NCI-H1105 treated with DMSO at 0.1 percent for 48 hours (cell line): ENCODE measurements around the gene PLXNB1.

ENCODE experiments used
- DNase-seq: peaks from one replicate; lab custom pipeline; 2025; lab: John Stamatoyannopoulos, UW

Gene PLXNB1

DNA sequence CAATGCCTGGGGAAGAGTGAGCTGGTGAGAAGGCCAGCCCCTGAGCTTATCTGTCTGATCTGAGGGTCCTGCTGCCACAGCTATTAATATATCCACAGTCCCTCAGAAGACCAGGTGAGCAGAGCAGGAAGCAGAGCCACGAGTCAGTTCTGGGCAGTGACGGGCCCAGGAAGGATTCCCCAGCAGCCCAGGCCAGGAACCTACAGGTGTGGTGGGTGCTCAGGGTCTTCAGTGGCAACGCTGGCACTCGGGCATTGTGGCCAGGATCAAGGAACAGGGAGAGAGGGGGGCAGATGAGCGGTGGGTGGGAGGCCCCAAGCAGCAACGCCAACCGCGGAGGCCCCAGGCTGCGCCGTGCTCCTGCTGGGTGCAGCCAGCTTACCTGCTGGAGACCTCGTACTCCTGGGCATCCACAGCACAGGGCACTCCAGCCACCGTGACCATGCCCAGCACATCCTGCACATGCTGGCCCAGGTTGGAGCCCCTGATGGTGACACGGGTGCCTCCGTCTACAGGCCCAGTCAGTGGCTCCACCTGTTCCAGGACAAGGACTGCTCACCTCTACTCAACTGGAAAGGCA, 12.3 kb downstream of the PLXNB1 start:
- no peak for DNase-seq

DNA sequence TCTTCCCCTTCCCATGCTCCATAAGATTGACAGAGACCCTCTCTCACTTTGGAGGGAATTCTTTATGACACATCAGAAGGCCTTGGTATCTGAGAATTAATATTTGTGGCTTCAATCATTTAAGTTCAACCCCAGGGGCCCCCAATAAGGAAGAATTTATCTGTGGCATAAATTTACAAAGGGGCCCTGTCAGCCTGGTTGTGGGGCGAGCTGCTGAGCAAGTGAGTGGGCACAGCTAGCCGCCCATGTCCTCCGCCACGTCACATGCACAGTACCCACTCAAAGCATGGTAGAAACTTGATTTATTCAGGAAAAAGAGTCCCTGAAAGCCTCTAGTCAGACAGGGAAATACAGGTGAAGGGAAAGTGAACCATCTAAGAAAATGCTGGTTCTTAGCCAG, 13.3 kb downstream of the PLXNB1 start:
- DNase-seq, result no peak

DNA sequence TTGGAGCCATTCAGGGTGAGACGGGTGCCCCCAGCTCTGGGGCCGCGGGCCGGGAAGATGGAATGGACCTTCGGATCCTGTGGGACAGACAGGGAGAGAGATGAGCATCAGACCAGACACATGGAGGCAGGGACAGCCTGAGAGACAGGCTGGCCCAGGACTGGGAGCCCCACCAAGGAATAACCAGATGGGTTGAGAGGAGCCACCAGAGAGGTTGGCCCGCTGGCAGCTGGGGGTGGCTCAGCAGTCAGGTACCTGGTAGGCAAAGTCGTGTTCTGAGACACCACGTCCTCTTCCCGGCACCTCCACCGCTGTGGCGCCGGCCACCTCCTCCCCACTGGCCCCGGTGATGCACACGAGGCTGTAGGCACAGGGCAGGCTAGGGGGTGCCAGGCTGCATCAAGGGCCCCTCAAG, 13.8 kb downstream of the PLXNB1 start:
- no peak for DNase-seq

DNA sequence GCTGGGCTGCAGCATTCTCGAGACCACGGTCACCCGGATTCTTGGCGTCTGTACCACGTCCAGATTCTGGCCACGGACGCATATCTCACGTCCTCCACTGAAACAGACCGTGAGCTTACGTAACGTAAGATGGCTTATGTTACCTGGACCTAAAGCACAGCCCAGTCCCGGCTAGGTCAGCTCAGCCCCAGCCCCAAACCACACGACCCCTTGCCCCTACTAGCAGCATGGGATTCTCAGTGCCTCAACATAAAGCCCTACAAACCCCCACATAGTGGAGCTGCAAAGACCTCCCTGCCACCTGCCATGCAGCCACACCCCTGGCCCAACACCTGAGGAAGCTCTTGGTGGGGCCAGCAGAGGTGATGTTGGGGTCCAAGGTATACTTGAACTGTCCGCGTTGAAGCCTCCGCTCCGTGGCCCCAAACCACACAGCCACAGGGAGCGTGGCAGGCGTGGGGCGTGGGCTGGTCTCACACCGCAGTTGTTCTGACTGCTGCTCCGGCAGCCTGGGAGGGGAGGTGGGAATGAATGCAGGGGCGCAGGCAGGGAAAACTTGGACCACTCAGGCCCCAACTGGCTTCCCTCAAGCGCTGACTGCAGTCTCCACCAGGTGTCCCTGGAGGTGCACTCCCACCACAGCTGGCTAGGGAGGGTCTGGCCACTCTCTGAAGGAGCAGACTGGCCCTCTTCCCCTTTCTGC, 14.5 kb downstream of the PLXNB1 start:
- DNase-seq, result no peak

DNA sequence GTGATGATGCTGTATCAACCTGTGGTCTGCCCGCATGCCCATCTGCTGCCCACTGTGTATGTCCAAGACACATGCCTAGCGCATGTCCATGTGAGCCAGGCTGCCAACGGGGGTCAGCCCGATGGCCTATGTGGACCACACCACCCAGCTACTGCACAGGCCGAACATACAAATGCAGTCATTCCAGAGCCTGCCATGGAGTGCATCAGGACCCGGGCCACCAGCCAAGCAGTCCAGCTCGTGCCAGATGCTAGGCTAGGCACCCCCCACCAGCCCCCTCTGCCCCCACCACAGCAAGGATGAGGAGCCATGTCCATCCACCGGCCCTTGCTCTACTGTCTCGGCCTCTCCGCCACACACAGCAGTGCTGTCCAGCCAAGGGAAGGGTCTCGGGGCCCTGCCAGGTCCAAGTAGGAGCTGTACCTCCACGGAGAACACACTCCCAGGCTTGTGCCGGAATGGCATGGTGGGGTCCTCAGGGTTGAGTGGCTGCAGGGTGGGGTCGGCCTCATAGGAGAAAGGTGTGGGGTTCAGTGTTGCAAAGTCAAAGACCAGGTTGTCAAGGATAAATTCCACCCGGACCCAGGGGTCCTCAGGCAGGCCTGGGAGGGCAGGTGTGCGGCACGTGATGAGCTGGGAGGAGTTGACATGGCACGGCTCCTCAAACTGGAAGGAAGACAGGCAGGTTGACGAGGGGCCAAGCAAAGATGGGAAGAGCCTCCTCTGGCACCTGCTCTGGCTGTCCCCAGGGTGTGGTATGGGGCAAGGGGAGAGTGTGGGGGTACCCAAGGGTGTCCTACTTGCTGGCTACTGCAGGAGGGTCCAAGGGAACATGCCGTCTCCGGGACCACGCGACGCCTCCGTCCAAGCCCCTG, 15.3 kb downstream of the PLXNB1 start:
- DNase-seq, result no peak

DNA sequence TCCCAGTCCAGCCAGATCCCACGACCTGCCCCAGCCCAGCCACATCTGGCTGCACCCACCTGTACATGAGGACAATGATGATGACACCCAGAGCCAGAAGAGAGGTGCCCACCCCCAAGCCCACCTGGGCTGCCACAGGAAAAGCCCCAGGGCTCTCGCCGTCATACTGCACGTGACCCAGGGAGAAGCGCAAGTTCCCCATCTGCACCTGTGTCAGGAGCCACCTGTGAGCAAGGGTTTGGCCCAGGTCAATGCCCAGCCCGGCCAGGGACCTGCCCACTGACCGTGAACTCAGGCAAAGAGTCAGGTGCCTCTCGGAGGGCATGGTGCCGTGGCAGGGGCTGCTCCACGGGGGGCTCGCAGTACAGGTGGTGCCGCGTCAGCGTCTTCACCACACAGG, 16.3 kb downstream of the PLXNB1 start:
- no peak for DNase-seq

DNA sequence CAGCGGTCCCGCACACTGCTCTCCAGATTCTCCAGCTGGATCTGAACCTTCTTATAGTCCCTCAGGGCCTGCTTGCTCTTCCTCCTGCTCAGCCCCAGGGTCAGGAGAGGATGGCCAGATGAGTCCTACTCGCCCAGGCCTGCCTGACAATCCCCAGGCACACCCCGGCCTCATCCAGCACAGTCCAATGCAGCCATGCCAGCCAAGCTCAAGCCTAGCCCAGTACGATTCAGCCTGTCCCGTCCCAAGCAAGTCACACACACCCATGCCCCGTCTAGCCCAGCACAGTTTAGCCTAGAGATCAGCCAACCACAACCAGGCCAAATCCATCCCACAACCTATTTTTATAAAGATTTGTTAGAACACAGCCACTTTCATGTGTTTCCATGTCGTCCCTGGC, 16.8 kb downstream of the PLXNB1 start:
- no peak for DNase-seq

DNA sequence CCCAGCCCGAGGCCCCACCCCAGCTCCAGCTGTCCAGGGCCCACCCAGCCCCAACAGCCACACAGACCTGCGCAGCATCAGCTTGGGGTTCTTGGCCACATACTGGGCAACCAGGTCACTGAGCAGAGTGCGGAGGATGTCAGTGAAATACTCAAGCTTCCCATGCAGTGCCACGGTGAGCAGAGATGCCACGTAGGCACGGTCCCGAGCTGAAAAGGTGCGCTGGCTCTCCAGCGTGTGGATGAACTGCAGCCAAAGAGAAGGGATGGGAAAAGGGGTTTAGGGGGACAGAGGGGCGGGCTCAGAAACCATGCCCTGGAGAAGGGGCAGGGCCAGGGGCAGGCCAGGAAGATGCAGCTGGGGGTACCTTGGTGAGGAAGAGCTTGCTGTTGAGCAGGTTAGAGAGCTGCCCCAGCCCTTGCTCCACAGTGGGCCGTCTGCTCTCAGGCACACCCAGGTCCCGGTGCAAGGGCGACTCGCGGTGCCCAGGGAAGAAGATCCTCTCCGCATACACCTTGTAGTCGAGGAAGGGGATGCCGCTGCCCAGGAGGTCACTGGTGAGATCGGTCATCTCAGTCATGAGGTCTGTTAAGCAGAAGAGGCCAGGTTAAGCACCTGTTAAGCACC, 17.4 kb downstream of the PLXNB1 start:
- DNase-seq, result no peak

DNA sequence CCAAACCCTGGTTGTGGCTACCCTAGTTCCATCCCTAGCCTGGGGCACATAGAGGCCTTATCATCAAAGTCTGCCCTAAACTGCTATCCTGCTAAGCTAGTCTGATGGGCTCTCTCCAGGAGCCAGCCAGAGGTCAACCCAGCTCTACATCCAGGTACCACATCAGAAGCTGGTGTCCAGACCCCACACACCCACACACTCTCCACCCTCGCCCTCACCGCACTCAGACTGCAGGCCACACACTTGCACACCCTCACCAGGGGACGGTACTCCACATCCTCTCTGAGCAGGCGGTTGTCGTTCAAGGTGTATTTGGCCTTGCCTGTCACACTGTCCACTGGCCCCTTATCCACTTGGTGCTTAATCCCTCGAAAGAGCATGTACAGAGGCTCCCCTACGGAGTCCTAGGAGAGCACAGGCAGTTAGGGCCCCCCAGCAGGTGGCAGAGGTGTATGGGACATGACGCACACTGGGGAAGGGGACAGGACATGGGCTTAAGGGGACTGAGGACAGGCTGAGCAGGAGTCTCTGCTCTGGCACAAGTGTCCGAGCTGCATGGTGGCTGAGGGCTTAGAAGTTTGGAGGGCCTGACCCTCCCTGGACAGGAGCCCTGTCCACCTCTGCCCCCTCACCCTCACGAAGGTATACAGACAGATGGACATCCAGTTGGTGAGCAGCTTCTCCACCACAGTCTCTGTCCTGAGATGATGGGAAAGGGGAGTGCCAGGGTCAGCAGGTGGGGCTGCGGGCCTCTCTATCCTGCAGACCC, 18.1 kb downstream of the PLXNB1 start:
- no peak for DNase-seq

DNA sequence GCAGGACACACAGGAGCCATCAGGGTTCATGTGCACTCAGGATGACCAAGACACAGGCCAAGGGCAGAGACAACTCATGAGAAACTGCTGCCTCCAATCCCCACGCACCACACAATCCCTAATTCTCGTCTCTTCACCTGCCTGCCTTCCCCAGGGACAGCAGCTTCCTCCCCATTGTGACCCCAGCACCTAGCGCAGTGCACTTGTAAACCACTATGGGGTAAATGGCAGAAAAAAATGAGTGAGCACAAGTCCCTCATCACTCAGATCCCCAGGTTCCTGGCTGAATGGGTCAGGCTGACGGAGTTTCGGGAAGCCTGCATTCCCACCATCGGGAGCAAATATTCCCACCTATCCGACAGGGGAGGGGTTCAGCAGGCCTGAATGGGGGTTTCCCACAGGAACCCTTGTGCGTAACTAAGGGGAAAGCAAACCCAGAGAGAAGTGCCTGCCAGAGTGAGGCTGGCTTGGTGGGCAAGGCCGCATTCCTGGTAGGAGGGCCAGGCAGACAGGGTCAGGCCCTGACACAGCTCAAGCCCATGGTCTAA, 18.8 kb downstream of the PLXNB1 start:
- no peak for DNase-seq

DNA sequence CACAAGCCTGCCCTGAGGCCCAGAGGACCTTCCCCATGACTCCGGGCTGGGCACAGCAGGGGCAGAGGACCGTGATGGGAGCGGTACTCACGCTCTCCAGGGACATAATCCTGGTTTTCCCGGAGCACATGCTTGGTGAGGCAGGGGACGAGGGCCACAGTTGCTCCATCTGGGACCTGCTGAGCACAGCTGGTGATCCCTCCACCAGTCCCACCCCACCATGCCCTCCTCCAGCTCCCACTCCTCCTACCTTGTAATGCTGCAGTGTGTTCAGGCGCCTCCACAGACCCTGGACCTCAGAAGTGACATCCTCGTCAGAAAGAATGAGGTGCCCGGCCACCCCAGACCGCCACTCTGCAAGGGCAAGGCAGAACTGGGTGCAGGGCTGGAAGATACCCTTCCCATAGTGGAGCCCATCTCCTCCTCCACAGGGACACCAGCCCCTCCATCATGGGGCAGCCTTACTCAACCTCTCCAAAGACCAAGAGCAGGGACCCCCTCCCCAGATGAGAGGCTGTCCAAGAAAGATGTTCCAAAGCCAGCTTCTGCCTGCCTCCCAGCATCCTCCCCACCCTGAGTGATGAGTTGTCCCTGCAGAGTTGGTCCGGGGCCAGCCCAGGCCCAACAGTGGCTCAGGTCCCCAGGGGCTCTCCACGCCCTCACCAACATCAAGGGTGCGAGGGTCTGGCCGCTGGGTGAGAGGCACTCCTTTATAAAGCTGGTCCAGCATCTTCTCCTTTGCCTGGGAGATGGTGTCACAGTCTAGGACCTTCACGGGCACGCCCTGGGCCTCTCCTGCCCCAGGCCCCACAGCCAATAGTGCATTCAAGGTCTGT, 19.5 kb downstream of the PLXNB1 start:
- no peak for DNase-seq

DNA sequence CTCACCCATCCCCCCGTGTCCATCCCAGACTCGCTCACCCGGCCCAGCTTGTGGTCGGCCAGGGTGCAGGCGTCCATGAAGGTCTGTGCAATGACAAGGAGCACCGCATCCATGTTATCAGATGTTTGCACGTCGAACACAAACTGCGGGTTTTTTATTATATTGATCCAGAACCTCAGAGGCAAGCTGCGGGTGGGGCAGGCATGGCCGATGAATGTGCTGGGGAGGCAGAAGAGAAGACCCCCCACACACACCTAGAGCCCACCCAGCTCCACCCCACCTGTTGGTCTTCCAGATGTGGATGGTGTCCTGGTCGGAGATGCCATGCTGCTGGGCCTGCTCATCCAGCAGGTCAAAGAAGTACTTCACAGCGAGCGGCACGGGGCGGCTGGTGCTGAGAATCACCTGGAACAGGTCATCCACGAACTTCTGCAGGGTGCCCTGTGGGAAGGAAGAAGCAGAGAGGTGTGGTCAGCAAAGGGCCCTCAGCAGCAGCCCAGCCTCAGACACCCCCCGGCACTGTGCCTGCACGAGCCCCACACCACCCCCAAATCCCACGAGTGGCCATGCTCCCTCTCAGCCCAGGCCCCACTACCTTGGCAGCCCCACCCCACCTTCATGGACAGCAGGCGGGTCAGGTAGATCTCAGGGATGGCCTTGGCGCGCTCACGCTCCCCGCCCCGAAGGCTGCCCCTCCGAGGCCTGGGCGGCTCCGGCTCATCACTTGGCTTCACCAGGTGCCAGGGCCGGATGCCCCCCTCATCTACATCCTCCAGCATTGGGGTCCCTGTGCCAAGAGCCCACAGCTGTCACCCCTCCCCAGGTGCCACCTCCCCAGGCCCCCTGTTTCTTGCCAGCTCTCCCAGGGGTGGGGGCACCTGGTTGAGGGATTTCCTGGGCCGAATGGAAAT, 20.3 kb downstream of the PLXNB1 start:
- no peak for DNase-seq

DNA sequence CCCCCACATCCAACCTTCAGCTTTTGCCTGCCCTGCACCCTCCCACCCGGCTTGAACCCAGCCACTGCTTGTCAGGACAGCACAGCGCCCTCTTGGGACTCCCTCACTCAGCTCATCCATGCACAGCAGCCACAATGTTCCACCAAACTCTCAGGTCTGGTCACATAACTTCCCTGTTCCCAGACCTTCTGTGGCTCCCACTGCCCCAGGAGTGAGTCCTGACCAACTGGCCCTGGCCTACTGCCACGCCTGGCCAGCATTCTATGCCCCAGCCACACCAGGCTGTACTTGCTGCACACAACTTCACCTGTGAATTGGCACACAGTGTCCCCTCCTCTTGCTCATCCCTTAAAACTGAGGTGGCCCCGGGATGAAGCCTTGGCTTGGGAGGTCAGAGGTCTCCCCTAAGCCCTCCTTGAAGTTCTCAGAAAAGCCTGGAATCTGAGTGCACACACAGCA, 21.0 kb downstream of the PLXNB1 start:
- no peak for DNase-seq

DNA sequence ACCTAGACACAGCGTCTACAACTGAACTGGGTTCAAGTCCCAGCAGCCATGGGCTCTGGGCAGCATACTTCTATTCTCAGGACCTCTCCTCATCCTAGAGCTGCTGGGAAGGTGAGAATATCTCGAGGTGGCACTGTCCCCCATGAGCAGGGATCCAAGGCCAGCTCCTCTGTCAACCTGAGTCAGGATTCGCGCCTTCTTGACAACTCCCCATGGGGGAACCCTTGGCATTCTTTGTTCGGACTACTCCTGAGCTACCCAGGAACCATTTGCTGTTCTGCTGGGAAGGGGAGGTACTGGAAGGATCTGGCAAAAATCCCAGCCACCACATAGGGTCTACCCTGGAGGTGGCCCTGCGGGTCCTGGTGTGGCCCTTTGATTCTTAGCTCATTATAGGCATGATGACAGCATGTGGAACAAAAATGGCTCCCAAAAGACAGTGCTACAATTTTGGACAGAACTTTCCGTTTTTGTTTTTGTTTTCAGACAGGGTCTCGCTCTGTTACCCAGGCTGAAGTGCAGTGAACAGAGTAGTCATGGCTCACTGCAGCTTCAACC, 22.3 kb downstream of the PLXNB1 start:
- no peak for DNase-seq

DNA sequence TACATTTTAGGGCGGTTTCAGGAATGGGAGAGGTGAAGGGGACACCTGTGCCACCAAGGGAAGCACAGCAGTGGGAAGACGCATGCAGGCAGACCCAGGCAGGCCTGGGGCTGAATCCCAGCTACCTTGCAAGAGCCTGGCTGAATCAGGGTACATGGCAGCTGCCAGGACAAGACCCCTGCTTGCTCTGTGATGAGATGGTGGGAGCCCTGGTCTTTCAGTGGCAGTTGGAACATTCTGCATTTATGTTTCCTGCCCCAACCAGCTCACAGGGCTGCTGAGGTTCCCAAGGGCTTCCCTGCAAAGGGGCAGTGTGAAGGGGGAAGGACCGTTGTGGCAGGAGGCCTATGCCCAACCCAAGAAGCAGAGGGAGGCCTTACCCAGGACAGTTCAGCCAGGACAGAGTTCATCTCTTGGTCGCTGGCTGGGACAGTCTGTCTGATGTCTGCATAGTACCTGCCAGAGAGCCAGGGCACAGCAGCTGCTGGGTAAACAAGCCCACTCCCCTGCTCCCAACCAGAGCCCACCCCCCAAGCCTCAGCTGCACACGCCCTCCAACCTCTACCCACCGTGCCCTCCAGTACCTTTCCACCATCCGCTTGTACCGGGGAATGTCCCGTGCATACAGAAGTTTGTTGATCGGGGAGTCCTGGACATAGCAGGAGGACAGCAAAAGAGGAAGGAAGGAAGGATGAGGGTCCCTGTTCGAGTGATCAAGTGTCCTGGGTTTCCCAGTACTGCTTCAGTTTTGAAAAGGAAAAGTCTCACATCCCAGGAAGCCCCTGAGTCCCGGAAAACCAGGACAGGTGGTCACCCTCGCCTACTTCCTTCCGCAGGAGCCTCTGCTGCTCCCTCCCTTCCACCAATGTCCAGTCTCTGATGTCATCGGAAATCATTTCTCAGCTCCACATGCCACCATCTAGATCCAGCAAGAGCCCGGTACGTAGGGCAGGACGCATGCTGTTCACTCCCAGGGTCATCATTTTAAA, 23.1 kb downstream of the PLXNB1 start:
- DNase-seq, result no peak

DNA sequence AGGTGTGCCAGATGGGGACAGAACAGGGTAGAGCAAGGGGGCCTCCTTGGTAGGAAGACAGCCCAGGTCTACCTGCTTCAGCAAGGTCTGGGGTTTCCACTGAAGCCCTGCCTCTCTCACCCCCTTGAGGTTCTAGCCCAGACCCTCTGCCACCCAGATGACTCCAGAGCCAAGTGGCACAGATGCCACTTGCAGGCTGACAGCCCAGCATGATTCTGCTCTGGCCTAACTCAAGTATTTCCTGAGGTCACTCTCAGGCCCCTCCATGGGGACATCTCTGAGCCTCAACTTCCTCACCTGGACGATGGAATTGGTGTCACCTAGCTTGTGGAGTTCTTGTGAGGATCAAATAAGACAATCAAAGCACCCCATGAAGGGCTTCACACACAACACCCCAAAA, 23.9 kb downstream of the PLXNB1 start:
- no peak for DNase-seq

DNA sequence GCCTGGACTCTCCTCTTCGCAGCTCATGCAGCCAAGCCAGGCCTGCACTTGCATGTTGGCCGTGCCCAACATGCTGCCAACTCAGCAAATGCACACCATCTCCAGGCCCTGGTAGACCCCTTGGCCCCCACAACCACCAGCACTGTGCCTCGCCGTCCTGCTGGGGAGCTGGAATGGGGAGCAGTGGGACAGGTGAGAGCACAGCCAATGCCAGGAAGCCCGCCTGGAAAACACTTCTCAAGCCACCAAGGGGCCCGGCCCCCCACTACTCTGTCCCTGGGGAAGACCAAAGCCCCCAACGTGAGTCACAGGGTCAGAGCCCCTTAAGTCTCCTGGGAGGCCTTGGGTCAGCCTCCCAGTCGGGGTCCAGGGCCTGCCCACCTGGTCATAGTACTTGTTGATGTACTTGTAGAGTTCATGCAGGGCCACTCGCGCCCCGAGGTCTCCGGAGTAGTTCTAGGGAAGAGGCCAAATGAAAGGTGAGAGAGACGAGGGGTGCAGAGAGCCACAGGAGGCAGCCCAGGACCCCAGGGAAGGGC, 24.5 kb downstream of the PLXNB1 start:
- no peak for DNase-seq
